GM12892 (cell line): Measurements from ENCODE around the gene RSPH9.

Source experiments
- POLR2A ChIP-seq: IDR thresholded peaks from 2 replicates; pipeline ENCODE4 v1.6.1; 2011; ENCODE audit warnings: low read depth, low read length, control low read depth
- POLR2AphosphoS5 ChIP-seq: IDR thresholded peaks from 2 replicates; pipeline ENCODE4 v1.6.1; 2011; ENCODE audit warnings: low read depth, low read length, control low read depth

GRCh38 chr6:43705996-43706395 lies 61.2 kb downstream of the RSPH9 start:
- no peak for TF ChIP-seq POLR2AphosphoS5
- TF ChIP-seq POLR2A, result no peak
